ENCODE results near the gene TBC1D4. TPM values are rescaled to one million over a fixed set of nuclear protein-coding genes. Genes with fewer than 3 reads are reported as not detected.

The TBC1D4 gene
- total and polyA plus RNA-seq, 2 experiments from 2014 or later, result 5.5 to 13.5 TPM

DNA sequence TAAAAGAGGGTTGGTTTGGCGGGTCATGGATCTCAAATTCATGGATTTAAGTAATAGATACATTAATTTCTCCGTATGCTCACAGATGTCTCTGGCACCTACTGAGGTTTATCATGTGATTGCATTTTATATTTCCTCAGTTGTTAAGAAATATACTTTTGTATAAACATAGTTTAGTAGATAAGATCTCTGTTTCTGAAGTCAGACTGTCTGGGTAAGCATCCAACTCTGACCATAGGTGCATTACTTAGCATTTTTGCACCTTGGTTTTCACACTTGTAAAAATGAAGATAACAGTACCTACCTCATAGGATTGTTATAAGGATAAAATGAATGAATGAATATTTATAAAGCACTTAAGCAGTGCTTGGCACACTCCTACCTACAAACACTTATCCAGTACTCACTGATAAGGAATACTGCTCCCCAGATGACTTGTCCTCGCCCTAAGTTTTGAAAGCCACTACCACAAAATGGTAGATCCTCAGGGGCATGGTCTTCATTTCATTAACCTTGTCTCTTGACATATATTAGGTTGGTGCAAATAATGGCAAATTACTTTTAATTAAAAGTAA is 29.2 kb upstream of the TBC1D4 start:
- Histone ChIP-seq H3K9ac (no peak overlapping the region), H3F3A (ENCODE audit: insufficient read depth) (no peaks in the 10 kb centered on the region), H3K4me2 (ENCODE audit: unreplicated experiment) (no peak overlapping the region), H4K20me1 (ENCODE audit: insufficient read depth) (no peaks in the 10 kb centered on the region), H3K27me3 (replicated peaks; ENCODE audit: insufficient read depth) (no peaks in the 10 kb centered on the region), H3K36me3 (ENCODE audit: low read depth) (no peaks in the 10 kb centered on the region), H3K4me3 (no peak overlapping the region), H3K79me2 (ENCODE audit: insufficient read depth) (no peaks in the 10 kb centered on the region), H3K4me1 (ENCODE audit: insufficient read depth) (no peaks in the 10 kb centered on the region), H3K9me3 (ENCODE audit: low read depth) (peaks cover under 1% of the 10 kb centered on the region), H3K9me2 (ENCODE audit: insufficient read depth) (no peaks in the 10 kb centered on the region), H2AFZ (no peak overlapping the region), H3K27ac (no peak overlapping the region)
- in situ Hi-C loops (cut with MboI), result no loop called here
- WGBS, 2 experiments (ENCODE audit: low coverage in 1 of 2, low lambda C conversion rate in 2 of 2, missing lambda C conversion rate in 2 of 2), result 79 to 81% methylated on average over 3 of the region's 3 CpGs
- DNase-seq, result no peak
- TF ChIP-seq EZH2 (IDR thresholded peaks at IDR 0.05; ENCODE audit: insufficient read depth, poor library complexity, severe bottlenecking) (no peak), EZH2phosphoT487 (IDR thresholded peaks at IDR 0.05; ENCODE audit: insufficient read depth, low read depth) (no peak)

DNA sequence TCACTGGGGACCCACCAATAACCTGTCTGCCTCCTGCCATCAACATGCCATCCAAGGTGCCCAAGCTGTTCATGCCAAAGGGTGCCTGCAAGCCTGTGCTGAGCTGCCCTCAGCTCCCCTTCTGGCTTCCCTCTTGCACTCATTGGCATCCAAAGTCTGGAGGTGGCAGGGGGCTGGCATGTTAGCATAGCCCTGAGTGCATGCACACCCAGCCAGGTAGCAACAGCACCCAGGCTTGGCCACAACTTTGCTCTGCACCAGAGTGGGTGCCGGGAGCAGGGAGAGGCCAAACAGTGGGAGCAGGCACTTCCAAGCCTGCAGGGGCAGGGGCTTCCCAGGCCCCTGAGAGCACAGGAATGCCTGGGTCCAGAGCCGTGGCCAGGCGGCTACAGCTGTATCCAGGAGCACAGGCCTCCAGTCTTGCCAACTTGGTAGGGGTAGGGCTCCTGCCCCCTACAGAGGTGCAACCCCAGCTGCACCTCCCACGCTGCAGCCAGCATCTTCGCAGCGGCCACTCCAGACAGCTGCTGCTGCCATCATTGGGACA is 26.1 kb upstream of the TBC1D4 start:
- Histone ChIP-seq H2AFZ (no peak overlapping the region), H3K4me1 (ENCODE audit: insufficient read depth) (no peaks in the 10 kb centered on the region), H3K9me3 (ENCODE audit: low read depth) (peaks cover 2% of the 10 kb centered on the region), H3K79me2 (ENCODE audit: insufficient read depth) (no peaks in the 10 kb centered on the region), H3F3A (ENCODE audit: insufficient read depth) (no peaks in the 10 kb centered on the region), H3K36me3 (ENCODE audit: low read depth) (no peaks in the 10 kb centered on the region), H3K4me2 (ENCODE audit: unreplicated experiment) (no peak overlapping the region), H3K9me2 (ENCODE audit: insufficient read depth) (no peaks in the 10 kb centered on the region), H3K4me3 (no peak overlapping the region), H3K9ac (no peak overlapping the region), H3K27me3 (replicated peaks; ENCODE audit: insufficient read depth) (no peaks in the 10 kb centered on the region), H3K27ac (no peak overlapping the region), H4K20me1 (ENCODE audit: insufficient read depth) (no peaks in the 10 kb centered on the region)
- WGBS, 2 experiments (ENCODE audit: low coverage in 1 of 2, low lambda C conversion rate in 2 of 2, missing lambda C conversion rate in 2 of 2), result 76 to 83% methylated on average over 4 to 6 of the region's 6 CpGs
- no peak for DNase-seq
- TF ChIP-seq EZH2phosphoT487 (IDR thresholded peaks at IDR 0.05; ENCODE audit: insufficient read depth, low read depth), result no peak
- TF ChIP-seq EZH2 (IDR thresholded peaks at IDR 0.05; ENCODE audit: insufficient read depth, poor library complexity, severe bottlenecking), result no peak
- in situ Hi-C loops (cut with MboI), result no loop called here

DNA sequence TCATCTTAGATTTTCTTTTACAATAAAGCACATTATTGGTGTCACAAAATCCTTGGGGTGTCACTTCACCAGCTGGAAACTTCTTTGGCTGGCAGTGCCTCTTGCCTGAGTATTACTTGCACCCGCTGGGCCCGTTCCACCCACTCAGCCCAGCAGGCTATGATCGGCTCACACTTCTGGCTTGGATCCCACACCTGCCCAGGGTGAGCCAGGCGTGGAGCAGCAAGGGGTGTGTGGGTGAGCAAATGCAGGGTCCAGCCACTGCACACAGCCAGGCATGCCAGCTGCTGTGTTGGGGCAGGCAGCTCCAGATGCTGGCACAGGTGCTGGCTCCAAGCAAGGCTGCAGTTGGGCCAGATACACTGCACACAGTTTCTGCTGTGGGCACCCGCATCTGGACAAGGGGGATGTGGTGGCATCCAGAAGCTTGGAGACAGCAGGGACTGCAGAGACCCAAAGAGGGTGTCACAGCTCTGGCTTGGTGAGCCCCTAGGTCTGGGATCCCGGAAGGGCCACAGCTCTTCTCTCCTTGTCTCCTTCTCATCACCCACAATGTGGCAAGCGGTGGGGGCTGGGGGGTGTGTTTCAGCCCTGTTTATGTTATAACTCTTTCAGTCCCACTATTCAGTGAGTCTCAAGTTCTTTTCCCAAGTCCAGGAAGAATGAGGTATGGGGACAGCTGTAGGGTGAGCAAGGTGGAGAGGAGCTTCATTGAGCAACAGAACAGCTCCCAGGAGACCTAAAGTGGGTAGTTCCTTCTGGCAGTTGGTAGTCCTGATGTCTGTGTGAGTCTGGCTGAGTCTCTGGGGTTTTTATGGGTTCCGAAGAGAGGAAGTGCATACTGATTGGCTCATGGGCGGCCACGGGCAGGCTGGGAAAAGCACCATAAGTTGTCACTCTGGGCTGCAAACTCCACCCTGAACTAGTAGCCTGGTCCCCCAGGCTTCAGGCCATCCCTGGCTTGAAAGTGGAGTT is 25.3 kb upstream of the TBC1D4 start:
- Histone ChIP-seq H3K27ac (no peak overlapping the region), H3K79me2 (ENCODE audit: insufficient read depth) (no peaks in the 10 kb centered on the region), H3K9ac (no peak overlapping the region), H3K9me3 (ENCODE audit: low read depth) (peaks cover 2% of the 10 kb centered on the region), H3K9me2 (ENCODE audit: insufficient read depth) (no peaks in the 10 kb centered on the region), H3K4me2 (ENCODE audit: unreplicated experiment) (no peak overlapping the region), H4K20me1 (ENCODE audit: insufficient read depth) (no peaks in the 10 kb centered on the region), H3K36me3 (ENCODE audit: low read depth) (no peaks in the 10 kb centered on the region), H2AFZ (no peak overlapping the region), H3F3A (ENCODE audit: insufficient read depth) (no peaks in the 10 kb centered on the region), H3K4me1 (ENCODE audit: insufficient read depth) (no peaks in the 10 kb centered on the region), H3K4me3 (no peak overlapping the region), H3K27me3 (replicated peaks; ENCODE audit: insufficient read depth) (no peaks in the 10 kb centered on the region)
- in situ Hi-C loops (cut with MboI), result no loop called here
- TF ChIP-seq EZH2phosphoT487 (IDR thresholded peaks at IDR 0.05; ENCODE audit: insufficient read depth, low read depth) (no peak), EZH2 (IDR thresholded peaks at IDR 0.05; ENCODE audit: insufficient read depth, poor library complexity, severe bottlenecking) (no peak)
- 64 to 67% methylated on average over 10 of the region's 10 CpGs for WGBS, 2 experiments (ENCODE audit: low coverage in 1 of 2, low lambda C conversion rate in 2 of 2, missing lambda C conversion rate in 2 of 2)
- DNase-seq, result no peak

DNA sequence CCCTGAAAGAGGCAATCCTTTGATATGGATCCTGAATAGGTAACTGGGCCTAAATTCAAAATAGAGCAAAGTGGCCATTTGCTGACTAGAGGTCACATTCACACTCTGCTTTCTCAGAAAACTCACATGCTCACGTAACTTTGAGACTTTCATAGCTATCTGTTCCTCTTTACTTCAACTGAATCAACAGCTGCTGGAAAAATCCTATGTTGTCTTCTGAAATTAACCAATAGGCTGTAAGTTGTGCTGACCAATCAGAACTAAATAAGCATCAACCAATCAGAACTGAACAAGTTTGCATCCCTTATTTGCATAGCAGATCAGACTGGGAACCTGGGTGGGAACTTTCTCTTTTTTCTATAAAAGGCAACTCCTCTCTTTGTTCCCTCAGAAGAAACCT is 24.0 kb upstream of the TBC1D4 start:
- Histone ChIP-seq H3K27ac (no peak overlapping the region), H3K9me2 (ENCODE audit: insufficient read depth) (no peaks in the 10 kb centered on the region), H3K79me2 (ENCODE audit: insufficient read depth) (no peaks in the 10 kb centered on the region), H2AFZ (no peak overlapping the region), H3K4me1 (ENCODE audit: insufficient read depth) (no peaks in the 10 kb centered on the region), H3K4me3 (no peak overlapping the region), H3K4me2 (ENCODE audit: unreplicated experiment) (no peak overlapping the region), H3K27me3 (replicated peaks; ENCODE audit: insufficient read depth) (no peaks in the 10 kb centered on the region), H3K9me3 (ENCODE audit: low read depth) (peaks cover 2% of the 10 kb centered on the region), H4K20me1 (ENCODE audit: insufficient read depth) (no peaks in the 10 kb centered on the region), H3K36me3 (ENCODE audit: low read depth) (no peaks in the 10 kb centered on the region), H3K9ac (no peak overlapping the region), H3F3A (ENCODE audit: insufficient read depth) (no peaks in the 10 kb centered on the region)
- in situ Hi-C loops (cut with MboI), result no loop called here
- DNase-seq, result no peak
- TF ChIP-seq EZH2phosphoT487 (IDR thresholded peaks at IDR 0.05; ENCODE audit: insufficient read depth, low read depth) (no peak), EZH2 (IDR thresholded peaks at IDR 0.05; ENCODE audit: insufficient read depth, poor library complexity, severe bottlenecking) (no peak)
- WGBS, 2 experiments (ENCODE audit: low coverage in 1 of 2, low lambda C conversion rate in 2 of 2, missing lambda C conversion rate in 2 of 2), result 90 to 91% methylated on average over 1 of the region's 1 CpG

All from GM23248 (cell line).